Smooth muscle cell (in vitro differentiated cells): ENCODE data around the gene SLC38A10. TPM values are rescaled to one million over a fixed set of nuclear protein-coding genes. Genes with fewer than 3 reads are reported as not detected.

Source experiments
- DNase-seq: peaks from one replicate; lab custom pipeline; 2025; ENCODE audit not compliant: unreplicated experiment; lab: John Stamatoyannopoulos, UW
- H2AFZ ChIP-seq: fragments of 200-600 bp; sonication (generic); 2 replicates; pipeline ENCODE4 v1.6.0; 2016; ENCODE audit warnings: antibody characterized with exemption, low read depth, mild to moderate bottlenecking
- H3F3A ChIP-seq: fragments of 200-600 bp; sonication (generic); 2 replicates; pipeline ENCODE4 v1.6.0; 2017; ENCODE audit warnings: antibody characterized with exemption, low read depth
- H3K27ac ChIP-seq: fragments of 200-600 bp; sonication (generic); 2 replicates; pipeline ENCODE4 v1.5.1; 2016; ENCODE audit warnings: low read depth, mild to moderate bottlenecking
- H3K27me3 ChIP-seq: fragments of 200-600 bp; sonication (generic); 2 replicates; pipeline ENCODE4 v1.6.1; 2016; ENCODE audit warnings: low read depth, mild to moderate bottlenecking
- H3K36me3 ChIP-seq: fragments of 200-600 bp; sonication (generic); 2 replicates; pipeline ENCODE4 v1.5.1; 2016; ENCODE audit warnings: low read depth
- H3K4me1 ChIP-seq: fragments of 200-600 bp; sonication (generic); 2 replicates; pipeline ENCODE4 v1.5.1; 2016; ENCODE audit warnings: low read depth
- H3K4me2 ChIP-seq: fragments of 200-600 bp; sonication (generic); 2 replicates; pipeline ENCODE4 v1.6.0; 2016; ENCODE audit warnings: mild to moderate bottlenecking
- H3K4me3 ChIP-seq: fragments of 200-600 bp; sonication (generic); 2 replicates; pipeline ENCODE4 v1.5.1; 2016; ENCODE audit warnings: mild to moderate bottlenecking
- H3K79me2 ChIP-seq: fragments of 200-600 bp; sonication (generic); 2 replicates; pipeline ENCODE4 v1.6.0; 2016; ENCODE audit warnings: low read depth, mild to moderate bottlenecking
- H3K9ac ChIP-seq: fragments of 200-600 bp; sonication (generic); 2 replicates; pipeline ENCODE4 v1.6.0; 2016; ENCODE audit warnings: low read depth
- H3K9me3 ChIP-seq: fragments of 200-600 bp; sonication (generic); replicated peaks from 2 replicates; pipeline ENCODE4 v1.5.1; 2016; ENCODE audit warnings: low read depth
- H4K20me1 ChIP-seq: fragments of 200-600 bp; sonication (generic); 2 replicates; pipeline ENCODE4 v1.6.0; 2016; ENCODE audit warnings: low read depth
- WGBS: methylation state at CpG from one replicate; pipeline ENCODE4 v1.1.7; 2016; ENCODE audit warnings: low lambda C conversion rate; 5-methylcytosine and 5-hydroxymethylcytosine counted together
- polyA plus RNA-seq: library from polyadenylated mRNA; unstranded; fragments of >200 nt; fragmentation: Nextera tagmentation; extraction: Ambion mirVana; gene quantifications from 2 replicates; pipeline ENCODE4 v1.2.1, GENCODE V29; 2016
- total RNA-seq: library from RNA; depleted of rRNA; stranded (reverse); fragments of >200 nt; gene quantifications from 2 replicates; pipeline ENCODE4 v1.2.3, GENCODE V29; 2014
- TF ChIP-seq, protein P1 (sequence below): fragments of 200-600 bp; sonication (generic); IDR thresholded peaks from 2 replicates; pipeline ENCODE4 v1.5.1; 2017; ENCODE audit warnings: borderline replicate concordance, mild to moderate bottlenecking, antibody characterized with exemption; ENCODE audit not compliant: insufficient read depth, poor library complexity, severe bottlenecking

SLC38A10 gene
- total and polyA plus RNA-seq, 2 experiments from 2014 or later: 61.6 to 97.1 TPM

DNA sequence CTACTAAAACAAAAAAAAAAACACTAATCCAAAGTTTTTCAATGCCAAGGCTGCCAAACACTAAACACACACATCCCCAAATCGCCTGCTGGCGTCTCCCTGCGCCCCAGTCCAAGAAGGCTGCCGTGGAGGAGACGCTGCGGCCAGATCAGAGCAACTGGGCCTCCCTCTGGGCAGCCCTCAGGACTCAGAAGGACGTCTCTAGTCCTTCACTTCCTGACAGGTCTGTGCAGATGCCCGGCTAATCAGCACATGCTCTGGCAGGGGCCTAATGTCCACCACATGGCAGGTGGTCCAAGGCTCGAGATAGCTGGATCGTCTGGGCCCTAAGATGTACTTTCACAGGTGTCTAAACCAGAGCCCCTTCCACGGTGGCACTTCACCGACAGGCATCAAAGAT lies 2.7 kb downstream of the SLC38A10 start:
- H3K9me3 ChIP-seq: no peaks in the 10 kb centered on the region
- TF ChIP-seq, protein P1, sequence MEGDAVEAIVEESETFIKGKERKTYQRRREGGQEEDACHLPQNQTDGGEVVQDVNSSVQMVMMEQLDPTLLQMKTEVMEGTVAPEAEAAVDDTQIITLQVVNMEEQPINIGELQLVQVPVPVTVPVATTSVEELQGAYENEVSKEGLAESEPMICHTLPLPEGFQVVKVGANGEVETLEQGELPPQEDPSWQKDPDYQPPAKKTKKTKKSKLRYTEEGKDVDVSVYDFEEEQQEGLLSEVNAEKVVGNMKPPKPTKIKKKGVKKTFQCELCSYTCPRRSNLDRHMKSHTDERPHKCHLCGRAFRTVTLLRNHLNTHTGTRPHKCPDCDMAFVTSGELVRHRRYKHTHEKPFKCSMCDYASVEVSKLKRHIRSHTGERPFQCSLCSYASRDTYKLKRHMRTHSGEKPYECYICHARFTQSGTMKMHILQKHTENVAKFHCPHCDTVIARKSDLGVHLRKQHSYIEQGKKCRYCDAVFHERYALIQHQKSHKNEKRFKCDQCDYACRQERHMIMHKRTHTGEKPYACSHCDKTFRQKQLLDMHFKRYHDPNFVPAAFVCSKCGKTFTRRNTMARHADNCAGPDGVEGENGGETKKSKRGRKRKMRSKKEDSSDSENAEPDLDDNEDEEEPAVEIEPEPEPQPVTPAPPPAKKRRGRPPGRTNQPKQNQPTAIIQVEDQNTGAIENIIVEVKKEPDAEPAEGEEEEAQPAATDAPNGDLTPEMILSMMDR: no peak
- no peaks in the 10 kb centered on the region for H3K27me3 ChIP-seq
- no peak overlapping the region for H2AFZ ChIP-seq
- no peaks in the 10 kb centered on the region for H3K36me3 ChIP-seq
- H3F3A ChIP-seq: no peaks in the 10 kb centered on the region
- peaks cover 55% of the 10 kb centered on the region for H4K20me1 ChIP-seq
- H3K4me3 ChIP-seq: no peak overlapping the region
- H3K9ac ChIP-seq: no peak overlapping the region
- DNase-seq: no peak
- H3K4me1 ChIP-seq: peaks cover 4% of the 10 kb centered on the region
- no peak overlapping the region for H3K27ac ChIP-seq
- H3K79me2 ChIP-seq: peaks cover 78% of the 10 kb centered on the region
- WGBS: 88% methylated on average over 12 of the region's 12 CpGs
- no peak overlapping the region for H3K4me2 ChIP-seq

DNA sequence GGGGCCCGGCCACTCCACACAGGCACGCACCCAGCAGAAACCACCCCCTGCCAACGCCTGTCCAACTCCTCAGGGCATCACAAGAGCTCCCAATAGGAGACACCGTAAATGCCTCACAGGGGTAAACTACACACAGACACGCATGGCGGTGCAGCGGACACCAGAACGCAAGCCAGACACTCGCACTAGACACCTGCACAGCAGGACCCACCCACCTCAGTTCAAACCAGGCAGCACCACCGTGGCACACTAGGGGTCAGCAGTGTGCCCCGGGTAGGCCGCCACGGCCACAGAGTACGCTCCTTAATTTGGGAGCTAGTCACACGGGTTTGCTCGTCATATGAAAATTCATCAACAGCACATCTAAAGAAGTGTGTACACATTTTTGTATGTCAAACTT lies 3.4 kb downstream of the SLC38A10 start:
- no peak overlapping the region for H3K4me2 ChIP-seq
- peak; percentile 5 for DNase-seq

DNA sequence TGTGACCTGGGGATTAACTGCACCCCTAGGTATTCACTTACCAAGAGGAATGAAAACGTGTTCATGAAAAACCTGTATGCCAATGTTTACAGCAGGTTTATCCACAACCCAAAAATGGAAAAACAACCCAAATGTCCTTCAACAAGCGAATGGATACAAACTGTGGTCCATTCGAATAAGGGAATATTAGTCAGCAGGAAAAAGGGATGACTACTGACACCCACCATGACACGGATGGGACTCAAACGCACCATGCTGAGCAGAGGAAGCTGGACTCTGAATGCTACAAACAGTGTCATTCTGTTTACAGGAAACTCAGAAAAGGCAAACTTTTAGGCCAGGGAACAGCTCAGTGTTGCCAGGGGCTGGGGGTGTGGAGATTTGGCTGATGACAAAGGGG lies 4.9 kb downstream of the SLC38A10 start:
- H3K36me3 ChIP-seq: no peaks in the 10 kb centered on the region
- WGBS: 97% methylated on average over 5 of the region's 5 CpGs

More for the DNA sequence above, 3.4 kb downstream of the SLC38A10 start:
- H3K4me1 ChIP-seq: peaks cover 4% of the 10 kb centered on the region
- peaks cover 63% of the 10 kb centered on the region for H4K20me1 ChIP-seq
- H3F3A ChIP-seq: no peaks in the 10 kb centered on the region
- H3K9me3 ChIP-seq: no peaks in the 10 kb centered on the region
- H2AFZ ChIP-seq: no peak overlapping the region
- no peak overlapping the region for H3K27ac ChIP-seq
- WGBS: 51% methylated on average over 16 of the region's 16 CpGs
- no peaks in the 10 kb centered on the region for H3K27me3 ChIP-seq
- H3K79me2 ChIP-seq: peaks cover 78% of the 10 kb centered on the region
- H3K36me3 ChIP-seq: no peaks in the 10 kb centered on the region
- TF ChIP-seq, protein P1: peak; percentile 62
- no peak overlapping the region for H3K9ac ChIP-seq
- no peak overlapping the region for H3K4me3 ChIP-seq

DNA sequence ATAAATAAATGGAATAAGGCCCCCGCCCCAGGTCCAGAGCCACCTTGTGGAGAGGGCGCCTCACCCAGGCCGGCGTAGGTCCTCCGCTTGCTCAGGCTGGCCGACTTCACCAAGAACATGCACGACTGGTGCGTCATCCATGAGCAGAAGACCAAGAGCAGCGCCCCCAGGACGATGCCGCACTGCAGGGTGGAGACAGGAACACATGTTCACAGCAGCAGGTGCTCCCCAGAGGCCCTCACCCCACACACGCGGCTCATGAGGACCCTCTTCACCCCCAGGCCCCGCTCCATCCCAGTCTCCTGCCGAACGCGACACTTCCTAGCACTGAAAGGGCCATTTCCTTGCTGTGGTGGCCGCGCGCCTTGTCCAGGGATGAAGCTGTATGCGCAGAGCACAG lies 5.5 kb downstream of the SLC38A10 start:
- no peak for DNase-seq
- Histone ChIP-seq H3K36me3 (no peaks in the 10 kb centered on the region), H3K79me2 (peaks cover 72% of the 10 kb centered on the region), H4K20me1 (peaks cover 83% of the 10 kb centered on the region), H3K27me3 (no peaks in the 10 kb centered on the region), H3K4me1 (no peaks in the 10 kb centered on the region), H2AFZ (no peak overlapping the region), H3F3A (no peaks in the 10 kb centered on the region), H3K27ac (no peak overlapping the region), H3K4me3 (no peak overlapping the region), H3K9me3 (no peaks in the 10 kb centered on the region), H3K4me2 (no peak overlapping the region), H3K9ac (no peak overlapping the region)
- TF ChIP-seq, protein P1: no peak
- WGBS: 95% methylated on average over 21 of the region's 21 CpGs

More for the DNA sequence above, 4.9 kb downstream of the SLC38A10 start:
- no peaks in the 10 kb centered on the region for H3K4me1 ChIP-seq
- H3K9me3 ChIP-seq: no peaks in the 10 kb centered on the region
- H3F3A ChIP-seq: no peaks in the 10 kb centered on the region
- H2AFZ ChIP-seq: no peak overlapping the region
- H3K9ac ChIP-seq: no peak overlapping the region
- TF ChIP-seq, protein P1: no peak
- peaks cover 78% of the 10 kb centered on the region for H3K79me2 ChIP-seq
- no peak for DNase-seq
- no peaks in the 10 kb centered on the region for H3K27me3 ChIP-seq
- H3K4me2 ChIP-seq: no peak overlapping the region
- peaks cover 77% of the 10 kb centered on the region for H4K20me1 ChIP-seq
- H3K4me3 ChIP-seq: no peak overlapping the region
- no peak overlapping the region for H3K27ac ChIP-seq
